NCI-H2196 (cell line): ENCODE data around the gene SLF2.
A peak's percentile ranks its signal among the peaks of the same experiment; 100 is the strongest.

Experiments used
- DNase-seq: peaks from one replicate; lab custom pipeline; 2025; ENCODE audit not compliant: unreplicated experiment; lab: John Stamatoyannopoulos, UW

Gene SLF2

GRCh38 chr10:100997360-100998182, 84.8 kb downstream of the SLF2 start:
- peak; percentile 76 for DNase-seq

GRCh38 chr10:100998183-100998990, 85.6 kb downstream of the SLF2 start:
- peak; percentile 79 for DNase-seq

GRCh38 chr10:100998991-100999741, 86.4 kb downstream of the SLF2 start:
- peak; percentile 59 for DNase-seq

DNA sequence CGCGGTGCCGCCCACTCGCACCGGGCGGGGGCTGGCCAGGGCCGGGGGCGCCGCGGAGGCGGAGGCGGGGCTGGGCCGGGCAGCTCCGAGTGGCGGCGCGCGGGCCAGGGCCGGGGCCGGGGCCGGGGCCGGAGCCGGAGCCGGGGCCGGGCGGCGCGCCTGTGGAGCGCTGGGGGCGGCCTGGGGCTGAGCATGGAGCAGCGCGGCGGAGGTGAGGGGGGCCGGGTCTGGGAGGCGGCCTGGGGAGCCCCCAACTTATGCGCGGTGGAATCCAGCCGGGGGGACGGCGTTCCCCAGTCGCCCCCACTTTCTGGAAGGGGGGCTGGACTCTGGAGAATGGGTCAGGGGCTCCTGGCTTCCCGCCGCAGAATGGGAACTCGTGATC, 87.0 kb downstream of the SLF2 start, which contains the start of gene LZTS2:
TSS of gene LZTS2 (plus strand) at position 67 of the 385 bp plus-strand sequence. CDS start 2,731 bp downstream, outside the sequence.
- no peak for DNase-seq

- DNase-seq = no peak
Observed at GRCh38 chr10:101000127-101000914, 87.6 kb downstream of the SLF2 start.

GRCh38 chr10:101000915-101001658, 88.3 kb downstream of the SLF2 start:
- no peak for DNase-seq

DNA sequence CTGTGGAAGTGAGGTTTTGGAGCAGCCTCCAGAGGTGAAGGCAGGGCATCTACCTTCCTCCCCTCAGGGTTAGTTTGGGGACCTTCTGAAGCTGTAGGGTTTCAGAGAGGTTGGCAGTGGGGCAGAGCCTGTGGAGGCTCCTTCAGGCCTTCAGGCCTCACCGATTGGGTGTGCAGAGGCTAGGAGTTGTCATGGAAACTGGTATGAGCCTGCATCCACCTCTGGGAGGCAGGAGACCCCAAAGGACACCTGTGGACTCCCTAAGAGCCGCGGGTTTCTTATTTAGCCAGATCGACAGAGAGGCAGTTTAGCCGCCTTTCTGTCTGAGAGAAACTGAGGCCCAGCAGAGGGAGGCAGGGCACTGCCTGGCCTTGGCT, 88.9 kb downstream of the SLF2 start:
- no peak for DNase-seq

GRCh38 chr10:101002456-101002855, 89.7 kb downstream of the SLF2 start:
- no peak for DNase-seq

- no peak for DNase-seq
Observed at GRCh38 chr10:101003639-101004206, 91.0 kb downstream of the SLF2 start.

DNA sequence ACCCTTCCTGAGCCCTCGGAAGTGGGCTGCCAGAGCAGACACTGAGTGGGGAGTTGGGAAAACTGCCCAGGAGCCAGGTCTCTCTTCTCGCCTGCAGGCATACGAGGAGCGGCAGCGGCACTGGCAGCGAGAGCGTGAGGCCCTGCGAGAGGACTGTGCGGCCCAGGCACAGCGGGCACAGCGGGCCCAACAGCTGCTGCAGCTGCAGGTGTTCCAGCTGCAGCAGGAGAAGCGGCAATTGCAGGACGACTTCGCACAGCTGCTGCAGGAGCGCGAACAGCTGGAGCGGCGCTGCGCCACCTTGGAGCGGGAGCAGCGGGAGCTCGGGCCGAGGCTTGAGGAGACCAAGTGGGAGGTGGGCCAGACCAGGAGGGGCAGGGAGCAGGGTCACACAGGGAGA, 92.6 kb downstream of the SLF2 start:
- DNase-seq = no peak

- no peak for DNase-seq
Observed at GRCh38 chr10:101005869-101006567, 93.3 kb downstream of the SLF2 start.

GRCh38 chr10:101006593-101007098, 93.9 kb downstream of the SLF2 start:
- DNase-seq = no peak

DNA sequence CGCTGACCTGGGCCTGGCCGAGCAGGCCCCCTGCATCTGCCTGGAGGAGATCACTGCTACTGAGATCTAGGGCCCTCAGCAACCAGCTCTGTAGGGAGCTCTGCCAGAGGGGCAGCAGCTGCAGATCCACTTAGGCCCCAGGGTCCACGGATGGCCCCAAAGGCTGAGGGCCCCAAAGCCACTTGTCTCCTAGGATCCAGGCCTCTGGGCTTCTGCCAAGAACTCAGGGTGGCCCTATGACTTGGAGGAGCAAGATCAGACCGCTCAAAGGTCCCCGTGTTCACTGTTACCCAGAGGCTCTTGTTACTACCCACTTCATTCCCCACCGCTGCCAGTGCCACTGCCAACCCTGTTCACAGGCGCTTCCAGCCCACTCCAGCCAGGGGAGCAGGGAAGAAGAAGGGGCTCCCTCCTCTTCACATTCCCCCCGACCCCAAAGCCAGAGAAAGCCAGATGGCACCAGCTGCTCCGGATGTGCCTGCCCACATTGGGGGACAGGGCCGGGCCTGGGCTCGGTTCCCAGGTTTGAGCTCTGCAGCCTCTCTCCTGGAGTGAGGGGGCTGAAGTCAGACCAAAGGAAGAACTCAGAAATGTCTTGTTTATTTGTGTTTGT, 94.4 kb downstream of the SLF2 start:
- no peak for DNase-seq

GRCh38 chr10:101007915-101008822, 95.4 kb downstream of the SLF2 start:
- no peak for DNase-seq

- DNase-seq = no peak
Observed at GRCh38 chr10:101008823-101009423, 96.2 kb downstream of the SLF2 start.

DNA sequence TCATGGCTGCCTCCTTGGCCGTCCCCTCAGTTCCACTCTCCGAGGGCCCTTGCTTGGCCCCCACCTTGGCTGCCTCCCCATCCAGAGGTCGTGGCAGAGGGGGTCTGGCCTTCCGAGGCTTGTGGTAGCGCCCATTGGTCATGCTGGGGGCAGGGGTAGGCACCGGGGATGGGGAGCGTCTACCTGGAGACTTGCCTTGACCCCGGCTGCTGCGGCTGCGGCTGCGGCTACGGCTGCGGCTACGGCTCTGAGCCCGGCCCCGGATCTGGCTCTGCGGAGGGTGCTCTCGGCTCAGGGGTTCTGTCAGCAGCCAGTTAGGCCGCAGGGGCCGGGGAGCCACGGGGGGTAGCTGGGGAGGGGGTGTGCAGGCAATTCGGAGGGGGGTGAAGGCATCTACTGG, 97.6 kb downstream of the SLF2 start:
- DNase-seq = no peak
